Measurements from ENCODE around the gene ERICH4. TPM values are rescaled to one million over a fixed set of nuclear protein-coding genes. Genes with fewer than 3 reads are reported as not detected.

ERICH4 gene
- total RNA-seq, 2 experiments from 2014 or later: not detected

DNA sequence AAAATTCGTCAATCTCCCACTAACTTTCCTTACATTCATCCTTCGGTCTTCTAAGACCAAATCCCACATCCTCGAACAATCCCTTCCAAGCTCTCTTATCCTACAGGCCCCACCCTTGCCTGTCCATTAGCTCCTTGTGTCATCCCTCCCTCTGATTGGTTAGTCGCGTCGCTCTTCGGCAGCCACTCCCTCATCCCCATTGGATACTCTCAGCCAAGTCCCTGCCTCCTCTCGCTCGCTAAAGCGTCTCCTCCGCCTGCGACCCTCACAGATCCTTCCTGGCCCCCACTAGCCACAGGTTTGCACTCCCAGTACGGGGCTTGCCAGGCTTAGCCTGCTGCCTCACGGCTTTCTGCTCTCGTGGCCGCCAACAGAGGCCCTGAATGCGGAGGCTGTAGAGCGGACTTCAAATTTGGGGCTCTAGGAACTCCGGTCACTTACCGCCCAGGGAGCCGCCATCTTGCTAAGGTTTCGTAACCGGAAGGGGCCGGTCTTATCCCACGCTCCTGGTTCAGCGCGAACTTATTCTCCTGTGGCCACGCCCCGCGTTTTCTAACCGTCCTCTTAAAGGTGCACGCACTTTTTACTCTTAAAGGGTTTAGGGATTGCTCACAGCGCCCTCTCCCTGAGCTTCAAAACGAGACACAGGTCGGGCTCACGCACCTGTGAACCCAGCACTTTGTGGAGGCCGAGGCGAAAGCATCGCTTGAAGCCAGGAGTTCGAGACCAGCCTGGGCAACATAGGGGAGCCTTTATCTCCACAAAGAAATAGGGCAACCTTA is 3.3 kb upstream of the ERICH4 start, which contains the start of gene DMAC2:
DMAC2 (minus strand) TSS at position 472 of the 782 bp plus-strand sequence; CDS start at position 459, 13 bp downstream.
- H3K27me3 Mint-ChIP-seq (ENCODE audit: low read depth): peaks cover 8% of the 10 kb centered on the region
- H3K36me3 Mint-ChIP-seq (ENCODE audit: low read depth): peaks cover 10% of the 10 kb centered on the region
- H3K9me3 Mint-ChIP-seq (ENCODE audit: insufficient read depth): no peaks in the 10 kb centered on the region
- DNase-seq (peak; percentile 99), ATAC-seq (peak; percentile 96)
- ChIA-PET CTCF (interaction anchor here (0.8 to 3.2 kb wide), 22 partner anchors 8 to 1019 kb away, joined by 3 to 41 read pairs (median 5); partner anchors contain the start of gene B9D2), POLR2A (interaction anchor here (0.5 to 2.5 kb wide), 13 partner anchors 11 to 564 kb away, joined by 3 to 7 read pairs (median 4); partner anchors contain the start of gene B9D2)
- peaks cover 25% of the 10 kb centered on the region for H3K4me1 Mint-ChIP-seq (ENCODE audit: low read depth)
- H3K4me3 Mint-ChIP-seq: no peak within 1 kb of the TSS
- no peak within 1 kb of the TSS for H3K27ac Mint-ChIP-seq

GRCh38 chr19:41441321-41441945 is 1.5 kb upstream of the ERICH4 start:
- Mint-ChIP-seq H3K27me3 (ENCODE audit: low read depth) (peaks cover 10% of the 10 kb centered on the region), H3K4me1 (ENCODE audit: low read depth) (peaks cover 24% of the 10 kb centered on the region), H3K27ac (no peak overlapping the region), H3K36me3 (ENCODE audit: low read depth) (peaks cover 8% of the 10 kb centered on the region), H3K9me3 (ENCODE audit: insufficient read depth) (no peaks in the 10 kb centered on the region), H3K4me3 (no peak overlapping the region)
- POLR2A ChIA-PET: no interaction called here
- CTCF ChIA-PET: interaction anchor here (0.9 to 3.2 kb wide), 2 partner anchors 89 to 128 kb away, joined by 3 to 21 read pairs; no protein-coding TSS in a partner anchor
- no peak for ATAC-seq
- no peak for DNase-seq

- ChIA-PET CTCF (no interaction called here), POLR2A (interaction anchor here (0.6 kb wide), 1 partner anchor 28 kb away, joined by 3 read pairs; no protein-coding TSS in a partner anchor)
- DNase-seq (no peak), ATAC-seq (no peak)
- Mint-ChIP-seq H3K9me3 (ENCODE audit: insufficient read depth) (no peaks in the 10 kb centered on the region), H3K27ac (peak overlapping the region; percentile 50), H3K4me3 (no peak overlapping the region), H3K36me3 (ENCODE audit: low read depth) (no peaks in the 10 kb centered on the region), H3K27me3 (ENCODE audit: low read depth) (peaks cover 17% of the 10 kb centered on the region), H3K4me1 (ENCODE audit: low read depth) (peaks cover 16% of the 10 kb centered on the region)
These were observed 978 bp downstream of the ERICH4 start for GRCh38 chr19:41443813-41444455.

- peaks cover 20% of the 10 kb centered on the region for H3K4me1 Mint-ChIP-seq (ENCODE audit: low read depth)
- CTCF ChIA-PET: interaction anchor here (1.5 to 5.4 kb wide), 3 partner anchors 12 to 125 kb away, joined by 3 to 111 read pairs (median 5); no protein-coding TSS in a partner anchor
- DNase-seq: no peak
- peaks cover 24% of the 10 kb centered on the region for H3K27me3 Mint-ChIP-seq (ENCODE audit: low read depth)
- no peak for ATAC-seq
- H3K4me3 Mint-ChIP-seq: no peak overlapping the region
- H3K9me3 Mint-ChIP-seq (ENCODE audit: insufficient read depth): no peaks in the 10 kb centered on the region
- H3K36me3 Mint-ChIP-seq (ENCODE audit: low read depth): no peaks in the 10 kb centered on the region
- H3K27ac Mint-ChIP-seq: no peak overlapping the region
- POLR2A ChIA-PET: no interaction called here
These were observed 2.6 kb downstream of the ERICH4 start for GRCh38 chr19:41445575-41445974.

- no peak for DNase-seq
- H3K27ac Mint-ChIP-seq: no peak overlapping the region
- H3K27me3 Mint-ChIP-seq (ENCODE audit: low read depth): peaks cover 28% of the 10 kb centered on the region
- no peaks in the 10 kb centered on the region for H3K36me3 Mint-ChIP-seq (ENCODE audit: low read depth)
- H3K4me1 Mint-ChIP-seq (ENCODE audit: low read depth): peaks cover 17% of the 10 kb centered on the region
- ChIA-PET POLR2A (no interaction called here), CTCF (interaction anchor here (0.7 to 5.5 kb wide), 13 partner anchors 10 to 147 kb away, joined by 3 to 118 read pairs (median 14); partner anchors contain the start of gene B3GNT8)
- H3K4me3 Mint-ChIP-seq: no peak overlapping the region
- H3K9me3 Mint-ChIP-seq (ENCODE audit: insufficient read depth): no peaks in the 10 kb centered on the region
- ATAC-seq: no peak
These were observed 4.9 kb downstream of the ERICH4 start for GRCh38 chr19:41447732-41448332.

DNA sequence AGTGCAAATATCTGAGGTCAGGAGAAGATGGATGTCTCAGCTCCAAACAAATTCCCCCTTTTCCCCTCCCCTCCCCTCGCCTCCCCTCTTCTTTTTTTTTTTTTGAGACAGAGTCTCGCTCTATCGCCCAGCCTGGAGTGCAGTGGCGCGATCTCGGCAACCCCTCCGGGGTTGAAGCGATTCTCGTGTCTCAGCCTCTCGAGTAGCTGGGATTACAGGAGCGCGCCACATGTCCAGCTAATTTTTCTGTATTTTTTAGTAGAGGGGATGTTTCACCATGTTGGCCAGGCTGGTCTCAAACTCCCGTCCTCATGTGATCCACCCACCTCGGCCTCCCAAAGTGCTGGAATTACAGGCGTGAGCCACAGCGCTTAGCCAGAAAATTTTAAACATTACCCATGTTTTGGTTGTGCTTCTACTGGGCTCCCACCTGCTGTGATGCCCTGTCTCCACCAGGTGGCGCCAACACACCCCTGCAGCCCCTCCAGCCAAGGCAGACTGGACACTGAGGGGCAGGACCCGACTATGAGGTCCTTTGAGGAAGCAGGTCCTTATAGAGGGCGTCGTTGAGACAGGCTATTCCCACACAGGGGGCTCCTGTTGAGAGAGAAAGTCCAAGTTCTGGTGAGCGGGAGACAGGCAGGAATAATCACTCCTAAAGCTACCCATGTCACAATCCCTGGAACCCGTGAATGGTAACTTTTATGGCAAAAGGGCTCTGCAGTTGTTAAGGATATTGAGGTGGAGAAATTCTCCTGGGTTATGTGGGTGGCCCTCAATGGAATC is 6.3 kb downstream of the ERICH4 start:
- Mint-ChIP-seq H3K9me3 (ENCODE audit: insufficient read depth) (no peaks in the 10 kb centered on the region), H3K27me3 (ENCODE audit: low read depth) (peaks cover 23% of the 10 kb centered on the region), H3K4me1 (ENCODE audit: low read depth) (peaks cover 25% of the 10 kb centered on the region), H3K27ac (no peak overlapping the region), H3K4me3 (peak overlapping the region; percentile 51), H3K36me3 (ENCODE audit: low read depth) (no peaks in the 10 kb centered on the region)
- ChIA-PET CTCF (interaction anchor here (0.6 to 5.5 kb wide), 31 partner anchors 8 to 365 kb away, joined by 3 to 118 read pairs (median 7); partner anchors contain the start of genes B3GNT8, CEACAM21 and DMAC2), POLR2A (interaction anchor here (1.0 kb wide), 1 partner anchor 82 kb away, joined by 3 read pairs; no protein-coding TSS in a partner anchor)
- DNase-seq (peak; percentile 78), ATAC-seq (peak; percentile 88)

GRCh38 chr19:41449865-41450178 is 6.9 kb downstream of the ERICH4 start:
- H3K36me3 Mint-ChIP-seq (ENCODE audit: low read depth): no peaks in the 10 kb centered on the region
- DNase-seq (no peak), ATAC-seq (peak; percentile 41)
- H3K4me1 Mint-ChIP-seq (ENCODE audit: low read depth): peaks cover 27% of the 10 kb centered on the region
- ChIA-PET POLR2A (no interaction called here), CTCF (interaction anchor here (0.6 to 5.5 kb wide), 21 partner anchors 8 to 366 kb away, joined by 3 to 118 read pairs (median 11); partner anchors contain the start of genes CEACAM21 and DMAC2)
- H3K27ac Mint-ChIP-seq: no peak overlapping the region
- no peak overlapping the region for H3K4me3 Mint-ChIP-seq
- no peaks in the 10 kb centered on the region for H3K9me3 Mint-ChIP-seq (ENCODE audit: insufficient read depth)
- H3K27me3 Mint-ChIP-seq (ENCODE audit: low read depth): peaks cover 24% of the 10 kb centered on the region

DNA sequence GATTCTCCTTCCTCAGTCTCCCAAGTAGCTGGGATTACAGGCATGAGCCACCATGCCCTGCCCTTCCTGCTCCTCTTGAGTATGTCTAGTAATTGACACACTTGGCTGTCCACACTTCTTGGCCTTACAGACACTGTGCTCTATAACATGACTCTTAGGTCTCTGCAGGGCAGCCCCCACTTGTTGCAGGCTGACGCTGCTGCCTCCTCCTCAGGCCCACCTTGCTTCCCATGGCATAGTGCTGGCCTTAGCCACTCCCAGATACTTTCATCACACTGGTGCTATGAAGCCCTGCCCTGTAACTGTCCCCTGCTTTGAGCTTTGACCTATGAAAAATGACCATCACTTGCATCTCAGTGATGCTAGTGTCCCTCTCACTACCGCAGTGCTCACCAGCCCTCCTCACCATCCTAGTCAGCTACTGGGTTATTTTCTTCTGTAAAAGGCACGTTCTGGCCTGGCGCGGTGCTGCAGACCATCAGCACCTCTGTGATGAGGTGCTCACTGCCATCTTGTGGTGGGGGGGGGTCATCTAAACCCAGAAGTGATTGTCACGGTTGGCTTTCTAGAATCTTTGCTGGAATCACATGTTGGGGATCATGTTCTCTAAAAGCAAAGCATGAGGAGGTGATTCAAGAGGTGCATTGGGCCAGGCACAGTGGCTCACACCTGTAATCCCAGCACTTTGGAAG is 9.8 kb downstream of the ERICH4 start:
- peaks cover 40% of the 10 kb centered on the region for H3K4me1 Mint-ChIP-seq (ENCODE audit: low read depth)
- H3K4me3 Mint-ChIP-seq: no peak overlapping the region
- DNase-seq: no peak
- ATAC-seq: no peak
- H3K36me3 Mint-ChIP-seq (ENCODE audit: low read depth): no peaks in the 10 kb centered on the region
- CTCF ChIA-PET: interaction anchor here (4.7 kb wide), 1 partner anchor 142 kb away, joined by 61 read pairs; no protein-coding TSS in a partner anchor
- H3K9me3 Mint-ChIP-seq (ENCODE audit: insufficient read depth): no peaks in the 10 kb centered on the region
- POLR2A ChIA-PET: no interaction called here
- H3K27ac Mint-ChIP-seq: no peak overlapping the region
- H3K27me3 Mint-ChIP-seq (ENCODE audit: low read depth): peaks cover 26% of the 10 kb centered on the region

DNA sequence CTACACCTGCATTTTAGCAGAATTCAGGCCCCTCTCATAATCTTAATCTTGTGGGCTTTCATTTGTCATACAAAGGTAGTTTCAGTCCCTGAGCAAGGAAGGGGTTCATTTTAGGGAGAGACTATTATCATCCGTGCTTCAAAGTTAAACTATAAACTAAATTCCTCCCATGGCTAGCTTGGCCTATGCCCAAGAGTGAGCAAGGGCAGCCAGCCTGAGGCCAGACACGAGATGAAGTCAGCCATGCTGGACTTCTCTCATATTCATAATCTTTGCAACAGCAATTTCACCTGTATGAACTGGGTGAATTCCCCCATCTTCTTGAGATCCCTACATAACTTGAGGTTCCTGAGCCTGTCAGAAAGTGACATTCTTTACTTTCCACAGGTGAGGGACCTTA is 13.0 kb downstream of the ERICH4 start:
- DNase-seq: no peak

GRCh38 chr19:41456342-41456918 is 13.5 kb downstream of the ERICH4 start:
- DNase-seq (no peak), ATAC-seq (no peak)
- POLR2A ChIA-PET: interaction anchor here (0.8 kb wide), 1 partner anchor 17 kb away, joined by 5 read pairs; the partner anchor contains the start of gene DMAC2
- H3K36me3 Mint-ChIP-seq (ENCODE audit: low read depth): no peaks in the 10 kb centered on the region
- H3K4me3 Mint-ChIP-seq: no peak overlapping the region
- peaks cover 24% of the 10 kb centered on the region for H3K27me3 Mint-ChIP-seq (ENCODE audit: low read depth)
- no peaks in the 10 kb centered on the region for H3K9me3 Mint-ChIP-seq (ENCODE audit: insufficient read depth)
- H3K4me1 Mint-ChIP-seq (ENCODE audit: low read depth): peaks cover 32% of the 10 kb centered on the region
- CTCF ChIA-PET: interaction anchor here (0.9 to 2.7 kb wide), 12 partner anchors 7 to 251 kb away, joined by 3 to 21 read pairs (median 6); partner anchors contain the start of genes DMAC2 and ERICH4
- peak overlapping the region; percentile 3 for H3K27ac Mint-ChIP-seq

More for the DNA sequence above, 13.0 kb downstream of the ERICH4 start:
- H3K27ac Mint-ChIP-seq: no peak overlapping the region
- peaks cover 24% of the 10 kb centered on the region for H3K27me3 Mint-ChIP-seq (ENCODE audit: low read depth)
- H3K4me3 Mint-ChIP-seq: no peak overlapping the region
- H3K9me3 Mint-ChIP-seq (ENCODE audit: insufficient read depth): no peaks in the 10 kb centered on the region
- ChIA-PET POLR2A (no interaction called here), CTCF (interaction anchor here (1.4 to 2.7 kb wide), 8 partner anchors 16 to 251 kb away, joined by 3 to 21 read pairs (median 6); partner anchors contain the start of gene DMAC2)
- peaks cover 32% of the 10 kb centered on the region for H3K4me1 Mint-ChIP-seq (ENCODE audit: low read depth)
- no peaks in the 10 kb centered on the region for H3K36me3 Mint-ChIP-seq (ENCODE audit: low read depth)
- no peak for ATAC-seq
